OCI-LY1 (cell line): ENCODE measurements around the gene CCL20.

Experiments used
- H2AFZ ChIP-seq: fragments of 200-600 bp; sonication (generic), shearing (Covaris generic); 2 replicates; pipeline ENCODE4 v1.6.0; 2014; ENCODE audit warnings: antibody characterized with exemption, mild to moderate bottlenecking, low read length
- H3F3A ChIP-seq: fragments of 200-600 bp; sonication (generic), shearing (Covaris generic); 2 replicates; pipeline ENCODE4 v1.6.0; 2014; ENCODE audit warnings: mild to moderate bottlenecking, antibody characterized with exemption, low read length, moderate library complexity; ENCODE audit not compliant: insufficient read depth
- H3K27ac ChIP-seq: fragments of 200-600 bp; sonication (generic); 2 replicates; pipeline ENCODE4 v1.5.1; 2014; ENCODE audit warnings: low read length, mixed run types, mild to moderate bottlenecking, low read depth; ENCODE audit not compliant: poor library complexity, severe bottlenecking
- H3K27me3 ChIP-seq: fragments of 200-600 bp; sonication (generic); 2 replicates; pipeline ENCODE4 v1.6.0; 2014; ENCODE audit warnings: antibody characterized with exemption, mild to moderate bottlenecking, low read length, moderate library complexity; ENCODE audit not compliant: insufficient read depth
- H3K36me3 ChIP-seq: fragments of 200-600 bp; sonication (generic); 2 replicates; pipeline ENCODE4 v1.6.1; 2014; ENCODE audit warnings: mild to moderate bottlenecking, antibody characterized with exemption, low read length, moderate library complexity, mixed read lengths; ENCODE audit not compliant: insufficient read depth
- H3K4me1 ChIP-seq: fragments of 200-600 bp; sonication (generic); 2 replicates; pipeline ENCODE4 v1.5.1; 2014; ENCODE audit warnings: mild to moderate bottlenecking, low read length, moderate library complexity; ENCODE audit not compliant: insufficient read depth, severe bottlenecking
- H3K4me2 ChIP-seq: fragments of 200-600 bp; sonication (generic), shearing (Covaris generic); 2 replicates; pipeline ENCODE4 v1.6.1; 2014; ENCODE audit warnings: low read length
- H3K4me3 ChIP-seq: fragments of 200-600 bp; sonication (generic); 2 replicates; pipeline ENCODE4 v1.5.1; 2014; ENCODE audit warnings: low read length, low read depth, mild to moderate bottlenecking, mixed read lengths; ENCODE audit not compliant: poor library complexity, severe bottlenecking
- H3K79me2 ChIP-seq: fragments of 200-600 bp; shearing (Covaris generic); 2 replicates; pipeline ENCODE4 v1.6.1; 2016; ENCODE audit warnings: mixed run types, low read length, mixed read lengths; ENCODE audit not compliant: insufficient read depth
- H3K9ac ChIP-seq: fragments of 200-600 bp; sonication (generic), shearing (Covaris generic); 2 replicates; pipeline ENCODE4 v1.6.1; 2014; ENCODE audit warnings: mild to moderate bottlenecking, low read length, mixed read lengths
- H3K9me2 ChIP-seq: fragments of 200-600 bp; sonication (generic), shearing (Covaris generic); 2 replicates; pipeline ENCODE4 v1.6.1; 2014; ENCODE audit warnings: low read depth, mild to moderate bottlenecking, low read length, mixed read lengths
- H3K9me3 ChIP-seq: fragments of 200-600 bp; shearing (Covaris generic); 2 replicates; pipeline ENCODE4 v1.6.1; 2014; ENCODE audit warnings: low read length, mixed read lengths
- H4K20me1 ChIP-seq: fragments of 200-600 bp; sonication (generic), shearing (Covaris generic); 2 replicates; pipeline ENCODE4 v1.6.0; 2016; ENCODE audit warnings: mild to moderate bottlenecking, low read length; ENCODE audit not compliant: insufficient read depth
- EZH2 ChIP-seq: fragments of 200-600 bp; sonication (generic), shearing (Covaris generic); IDR thresholded peaks from 2 replicates; pipeline ENCODE4 v1.8.0; 2017; ENCODE audit warnings: borderline replicate concordance, mixed run types, mild to moderate bottlenecking, antibody characterized with exemption, low read length, moderate library complexity, mixed read lengths
- TF ChIP-seq, protein P1 (sequence below): fragments of 200-600 bp; sonication (generic), shearing (Covaris generic); IDR thresholded peaks from 2 replicates; pipeline ENCODE4 v1.5.1; 2017; ENCODE audit warnings: mild to moderate bottlenecking, antibody characterized with exemption, low read length, moderate library complexity, mixed read lengths

CCL20 gene

DNA sequence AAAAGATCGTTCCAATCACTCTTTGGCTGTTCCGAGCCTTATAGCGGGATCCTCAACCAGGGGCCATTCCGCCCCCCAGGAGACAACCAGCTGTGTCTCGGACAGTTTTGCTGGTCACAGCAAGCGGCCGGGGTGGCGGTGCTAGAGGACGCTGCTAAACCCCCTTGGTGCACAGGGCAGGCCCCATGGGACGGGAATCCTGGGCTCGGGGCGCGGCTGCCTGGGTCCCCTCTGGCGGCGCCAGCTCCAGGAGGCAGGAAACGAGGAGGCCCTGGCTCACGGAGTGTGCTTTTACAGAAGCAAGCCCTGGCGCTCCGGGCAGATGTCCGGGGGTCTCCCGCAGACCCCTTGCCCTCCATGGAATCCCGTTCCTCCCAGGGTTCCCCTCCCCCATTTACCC is 45.8 kb upstream of the CCL20 start:
- H4K20me1 ChIP-seq: no peaks in the 10 kb centered on the region
- no peak overlapping the region for H3K27ac ChIP-seq
- H3K4me2 ChIP-seq: no peak overlapping the region
- no peaks in the 10 kb centered on the region for H3K4me1 ChIP-seq
- H3K4me3 ChIP-seq: no peak overlapping the region
- H2AFZ ChIP-seq: no peak overlapping the region
- no peak overlapping the region for H3K9ac ChIP-seq
- no peaks in the 10 kb centered on the region for H3K9me2 ChIP-seq
- TF ChIP-seq, protein P1, sequence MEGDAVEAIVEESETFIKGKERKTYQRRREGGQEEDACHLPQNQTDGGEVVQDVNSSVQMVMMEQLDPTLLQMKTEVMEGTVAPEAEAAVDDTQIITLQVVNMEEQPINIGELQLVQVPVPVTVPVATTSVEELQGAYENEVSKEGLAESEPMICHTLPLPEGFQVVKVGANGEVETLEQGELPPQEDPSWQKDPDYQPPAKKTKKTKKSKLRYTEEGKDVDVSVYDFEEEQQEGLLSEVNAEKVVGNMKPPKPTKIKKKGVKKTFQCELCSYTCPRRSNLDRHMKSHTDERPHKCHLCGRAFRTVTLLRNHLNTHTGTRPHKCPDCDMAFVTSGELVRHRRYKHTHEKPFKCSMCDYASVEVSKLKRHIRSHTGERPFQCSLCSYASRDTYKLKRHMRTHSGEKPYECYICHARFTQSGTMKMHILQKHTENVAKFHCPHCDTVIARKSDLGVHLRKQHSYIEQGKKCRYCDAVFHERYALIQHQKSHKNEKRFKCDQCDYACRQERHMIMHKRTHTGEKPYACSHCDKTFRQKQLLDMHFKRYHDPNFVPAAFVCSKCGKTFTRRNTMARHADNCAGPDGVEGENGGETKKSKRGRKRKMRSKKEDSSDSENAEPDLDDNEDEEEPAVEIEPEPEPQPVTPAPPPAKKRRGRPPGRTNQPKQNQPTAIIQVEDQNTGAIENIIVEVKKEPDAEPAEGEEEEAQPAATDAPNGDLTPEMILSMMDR: no peak
- no peak for TF ChIP-seq EZH2
- H3K79me2 ChIP-seq: no peaks in the 10 kb centered on the region
- no peaks in the 10 kb centered on the region for H3K9me3 ChIP-seq
- no peaks in the 10 kb centered on the region for H3F3A ChIP-seq
- peaks cover 3% of the 10 kb centered on the region; the same call in 1 of the 2 replicates for H3K27me3 ChIP-seq
- H3K36me3 ChIP-seq: no peaks in the 10 kb centered on the region

DNA sequence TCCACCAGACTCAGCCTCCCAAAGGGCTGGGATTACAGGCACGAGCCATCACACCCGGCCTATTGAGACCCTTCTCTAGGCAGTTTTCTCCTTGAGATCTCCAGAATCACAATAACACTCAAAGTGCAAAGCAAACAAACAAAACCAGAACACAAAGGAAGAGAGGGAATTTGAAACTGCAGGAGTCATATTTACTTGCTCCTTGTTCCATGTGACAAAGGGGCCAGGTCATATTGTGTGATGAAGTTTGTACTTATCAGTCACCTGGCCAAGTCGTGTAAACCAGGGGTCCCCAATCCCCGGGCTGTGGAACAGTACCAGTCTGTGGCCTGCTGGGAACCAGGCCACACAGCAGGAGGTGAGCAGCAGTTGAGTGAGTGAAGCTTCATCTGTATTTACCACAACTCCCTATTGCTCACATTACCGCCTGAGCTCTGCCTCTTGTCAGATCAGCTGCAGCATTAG is 41.4 kb upstream of the CCL20 start:
- Histone ChIP-seq H3K9me3 (no peaks in the 10 kb centered on the region), H3K9me2 (no peaks in the 10 kb centered on the region), H3K27ac (no peak overlapping the region), H3K79me2 (no peaks in the 10 kb centered on the region), H3K4me2 (no peak overlapping the region), H3K36me3 (no peaks in the 10 kb centered on the region), H2AFZ (no peak overlapping the region), H4K20me1 (no peaks in the 10 kb centered on the region), H3F3A (no peaks in the 10 kb centered on the region), H3K27me3 (no peaks in the 10 kb centered on the region), H3K4me1 (no peaks in the 10 kb centered on the region), H3K4me3 (no peak overlapping the region), H3K9ac (no peak overlapping the region)
- no peak for TF ChIP-seq EZH2
- TF ChIP-seq, protein P1: no peak

GRCh38 chr2:227772932-227773331 is 40.7 kb upstream of the CCL20 start:
- Histone ChIP-seq H3K9me2 (no peaks in the 10 kb centered on the region), H3K27me3 (no peaks in the 10 kb centered on the region), H3K4me3 (no peak overlapping the region), H2AFZ (no peak overlapping the region), H3K79me2 (no peaks in the 10 kb centered on the region), H3K36me3 (no peaks in the 10 kb centered on the region), H3F3A (no peaks in the 10 kb centered on the region), H4K20me1 (no peaks in the 10 kb centered on the region), H3K4me2 (no peak overlapping the region), H3K27ac (no peak overlapping the region), H3K9ac (no peak overlapping the region), H3K4me1 (no peaks in the 10 kb centered on the region), H3K9me3 (no peaks in the 10 kb centered on the region)
- TF ChIP-seq, protein P1: no peak
- no peak for TF ChIP-seq EZH2
